ENCODE results near the gene PRSS36.

DNA sequence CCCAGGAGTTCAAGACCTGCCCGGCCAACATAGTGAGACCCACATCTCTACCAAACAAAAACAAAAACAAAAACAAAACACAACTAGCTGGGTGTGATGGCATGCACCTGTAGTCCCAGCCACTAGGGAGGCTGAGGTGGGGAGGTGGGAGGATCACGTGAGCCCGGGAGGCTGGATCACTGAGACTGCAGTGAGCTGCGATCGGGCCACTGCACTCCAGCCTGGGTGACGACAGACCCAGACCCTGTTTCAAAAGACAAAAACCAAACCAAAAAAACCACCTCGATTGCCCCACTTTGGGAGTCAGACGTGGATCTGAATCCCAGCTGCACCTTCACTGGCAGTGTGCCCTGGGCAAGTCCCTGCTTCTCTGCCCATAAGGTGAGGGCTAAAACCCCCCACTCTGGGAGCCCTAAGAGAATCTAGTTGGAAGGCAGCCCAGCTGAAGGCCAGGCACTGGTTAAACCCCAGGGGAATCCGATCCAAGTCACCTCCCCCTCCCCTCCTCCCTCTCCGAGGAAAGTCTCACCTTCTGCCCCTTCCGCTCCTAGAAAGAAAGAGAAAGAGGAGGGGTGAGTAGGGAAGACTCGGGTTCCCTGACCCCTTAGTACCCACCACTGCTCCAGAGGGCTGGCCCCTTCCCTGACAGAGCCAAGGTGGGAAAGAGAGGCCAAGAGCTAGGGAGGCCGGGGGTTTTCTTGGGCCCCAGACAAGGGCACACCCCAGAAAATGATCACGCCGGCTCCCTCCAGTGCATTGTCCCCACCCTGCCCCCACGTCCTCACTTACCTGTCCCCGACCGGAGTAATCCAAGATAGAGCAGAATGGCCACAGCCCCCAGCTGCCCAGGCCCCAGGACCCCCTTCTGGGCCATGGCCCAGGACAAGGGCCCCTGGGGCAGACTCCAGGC, 15.0 kb downstream of the PRSS36 start:
- TF ChIP-seq, protein P1, sequence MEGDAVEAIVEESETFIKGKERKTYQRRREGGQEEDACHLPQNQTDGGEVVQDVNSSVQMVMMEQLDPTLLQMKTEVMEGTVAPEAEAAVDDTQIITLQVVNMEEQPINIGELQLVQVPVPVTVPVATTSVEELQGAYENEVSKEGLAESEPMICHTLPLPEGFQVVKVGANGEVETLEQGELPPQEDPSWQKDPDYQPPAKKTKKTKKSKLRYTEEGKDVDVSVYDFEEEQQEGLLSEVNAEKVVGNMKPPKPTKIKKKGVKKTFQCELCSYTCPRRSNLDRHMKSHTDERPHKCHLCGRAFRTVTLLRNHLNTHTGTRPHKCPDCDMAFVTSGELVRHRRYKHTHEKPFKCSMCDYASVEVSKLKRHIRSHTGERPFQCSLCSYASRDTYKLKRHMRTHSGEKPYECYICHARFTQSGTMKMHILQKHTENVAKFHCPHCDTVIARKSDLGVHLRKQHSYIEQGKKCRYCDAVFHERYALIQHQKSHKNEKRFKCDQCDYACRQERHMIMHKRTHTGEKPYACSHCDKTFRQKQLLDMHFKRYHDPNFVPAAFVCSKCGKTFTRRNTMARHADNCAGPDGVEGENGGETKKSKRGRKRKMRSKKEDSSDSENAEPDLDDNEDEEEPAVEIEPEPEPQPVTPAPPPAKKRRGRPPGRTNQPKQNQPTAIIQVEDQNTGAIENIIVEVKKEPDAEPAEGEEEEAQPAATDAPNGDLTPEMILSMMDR (IDR thresholded peaks at IDR 0.05), result no peak
- TF ChIP-seq POLR2AphosphoS5 (IDR thresholded peaks at IDR 0.05; ENCODE audit: low read depth, low read length) (no peak), SIN3A (IDR thresholded peaks at IDR 0.05; ENCODE audit: borderline replicate concordance, insufficient read depth, low read depth, low read length) (no peak), TCF7L2 (IDR thresholded peaks at IDR 0.05; ENCODE audit: low read depth, low read length) (no peak)
- TF ChIP-seq, protein P2, sequence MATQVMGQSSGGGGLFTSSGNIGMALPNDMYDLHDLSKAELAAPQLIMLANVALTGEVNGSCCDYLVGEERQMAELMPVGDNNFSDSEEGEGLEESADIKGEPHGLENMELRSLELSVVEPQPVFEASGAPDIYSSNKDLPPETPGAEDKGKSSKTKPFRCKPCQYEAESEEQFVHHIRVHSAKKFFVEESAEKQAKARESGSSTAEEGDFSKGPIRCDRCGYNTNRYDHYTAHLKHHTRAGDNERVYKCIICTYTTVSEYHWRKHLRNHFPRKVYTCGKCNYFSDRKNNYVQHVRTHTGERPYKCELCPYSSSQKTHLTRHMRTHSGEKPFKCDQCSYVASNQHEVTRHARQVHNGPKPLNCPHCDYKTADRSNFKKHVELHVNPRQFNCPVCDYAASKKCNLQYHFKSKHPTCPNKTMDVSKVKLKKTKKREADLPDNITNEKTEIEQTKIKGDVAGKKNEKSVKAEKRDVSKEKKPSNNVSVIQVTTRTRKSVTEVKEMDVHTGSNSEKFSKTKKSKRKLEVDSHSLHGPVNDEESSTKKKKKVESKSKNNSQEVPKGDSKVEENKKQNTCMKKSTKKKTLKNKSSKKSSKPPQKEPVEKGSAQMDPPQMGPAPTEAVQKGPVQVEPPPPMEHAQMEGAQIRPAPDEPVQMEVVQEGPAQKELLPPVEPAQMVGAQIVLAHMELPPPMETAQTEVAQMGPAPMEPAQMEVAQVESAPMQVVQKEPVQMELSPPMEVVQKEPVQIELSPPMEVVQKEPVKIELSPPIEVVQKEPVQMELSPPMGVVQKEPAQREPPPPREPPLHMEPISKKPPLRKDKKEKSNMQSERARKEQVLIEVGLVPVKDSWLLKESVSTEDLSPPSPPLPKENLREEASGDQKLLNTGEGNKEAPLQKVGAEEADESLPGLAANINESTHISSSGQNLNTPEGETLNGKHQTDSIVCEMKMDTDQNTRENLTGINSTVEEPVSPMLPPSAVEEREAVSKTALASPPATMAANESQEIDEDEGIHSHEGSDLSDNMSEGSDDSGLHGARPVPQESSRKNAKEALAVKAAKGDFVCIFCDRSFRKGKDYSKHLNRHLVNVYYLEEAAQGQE (IDR thresholded peaks at IDR 0.05; ENCODE audit: insufficient read depth in 1 of 2, low read depth in 2 of 2, low read length in 1 of 2), result no peak
